DMS 273 (cell line): ENCODE measurements around the gene PRAMEF1.
"Not testable (repeated sequence)": the region's sequence is repeated elsewhere in the genome, so short reads cannot be mapped to it uniquely, and the experiment has no call there.

Source experiments
- DNase-seq: peaks from one replicate; lab custom pipeline; 2025; ENCODE audit not compliant: unreplicated experiment; lab: John Stamatoyannopoulos, UW

The PRAMEF1 gene, protein sequence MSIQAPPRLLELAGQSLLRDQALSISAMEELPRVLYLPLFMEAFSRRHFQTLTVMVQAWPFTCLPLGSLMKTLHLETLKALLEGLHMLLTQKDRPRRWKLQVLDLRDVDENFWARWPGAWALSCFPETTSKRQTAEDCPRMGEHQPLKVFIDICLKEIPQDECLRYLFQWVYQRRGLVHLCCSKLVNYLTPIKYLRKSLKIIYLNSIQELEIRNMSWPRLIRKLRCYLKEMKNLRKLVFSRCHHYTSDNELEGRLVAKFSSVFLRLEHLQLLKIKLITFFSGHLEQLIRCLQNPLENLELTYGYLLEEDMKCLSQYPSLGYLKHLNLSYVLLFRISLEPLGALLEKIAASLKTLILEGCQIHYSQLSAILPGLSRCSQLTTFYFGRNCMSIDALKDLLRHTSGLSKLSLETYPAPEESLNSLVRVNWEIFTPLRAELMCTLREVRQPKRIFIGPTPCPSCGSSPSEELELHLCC

GRCh38 chr1:12791097-12791496 is at the start of gene PRAMEF1:
TSS of gene PRAMEF1 (plus strand) at chr1:12791397. CDS start at chr1:12793228, 1,831 bp downstream.
- not testable (repeated sequence) for DNase-seq

GRCh38 chr1:12741946-12742345 is 49.3 kb upstream of the PRAMEF1 start:
- DNase-seq: no peak

- no peak for DNase-seq
These were observed 45.8 kb upstream of the PRAMEF1 start for GRCh38 chr1:12745126-12745991.

DNA sequence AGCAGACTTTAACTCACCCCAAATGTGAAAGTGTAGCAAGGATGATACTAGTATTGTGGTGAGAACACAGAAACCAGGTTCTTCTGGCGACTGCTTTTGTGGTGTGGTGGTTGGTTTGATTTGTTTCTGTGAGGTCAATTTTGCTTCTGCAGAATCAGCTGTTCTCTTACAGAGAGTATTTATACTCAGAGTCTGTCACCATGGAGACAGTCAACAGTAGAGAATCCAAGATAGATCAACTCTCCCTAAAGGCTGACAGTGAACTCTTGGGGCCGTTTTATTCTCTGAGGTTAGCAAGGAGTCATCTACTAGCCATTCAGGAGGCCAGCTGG is 45.2 kb upstream of the PRAMEF1 start, which contains the start of gene CFAP107:
Gene CFAP107, plus strand, starts transcription at position 209 of the 332 bp plus-strand sequence. CDS start 231 bp downstream, outside the sequence.
- DNase-seq: no peak

GRCh38 chr1:12748778-12749355 is 42.3 kb upstream of the PRAMEF1 start:
- no peak for DNase-seq

GRCh38 chr1:12754738-12755137 is 36.5 kb upstream of the PRAMEF1 start:
- DNase-seq: no peak

DNA sequence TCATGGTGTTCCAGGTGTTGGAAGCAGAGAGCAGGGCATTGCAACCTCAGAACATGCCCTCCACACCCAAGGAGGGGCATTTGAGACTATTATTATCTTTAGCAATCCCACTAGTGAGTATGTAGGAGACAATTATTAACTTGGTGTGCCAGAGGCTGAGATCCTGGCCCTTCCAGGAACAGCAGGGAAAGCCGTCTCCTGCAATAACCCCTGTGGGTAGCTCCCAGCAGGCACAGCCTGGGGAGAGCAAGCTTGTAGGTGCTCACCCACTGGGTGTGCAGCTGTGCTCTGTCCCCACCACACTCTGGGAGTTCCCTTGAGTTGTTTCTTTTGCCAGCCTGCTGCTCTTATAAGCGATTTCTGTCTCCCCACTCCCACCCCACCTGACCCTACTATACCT is 34.9 kb upstream of the PRAMEF1 start:
- DNase-seq: no peak

DNA sequence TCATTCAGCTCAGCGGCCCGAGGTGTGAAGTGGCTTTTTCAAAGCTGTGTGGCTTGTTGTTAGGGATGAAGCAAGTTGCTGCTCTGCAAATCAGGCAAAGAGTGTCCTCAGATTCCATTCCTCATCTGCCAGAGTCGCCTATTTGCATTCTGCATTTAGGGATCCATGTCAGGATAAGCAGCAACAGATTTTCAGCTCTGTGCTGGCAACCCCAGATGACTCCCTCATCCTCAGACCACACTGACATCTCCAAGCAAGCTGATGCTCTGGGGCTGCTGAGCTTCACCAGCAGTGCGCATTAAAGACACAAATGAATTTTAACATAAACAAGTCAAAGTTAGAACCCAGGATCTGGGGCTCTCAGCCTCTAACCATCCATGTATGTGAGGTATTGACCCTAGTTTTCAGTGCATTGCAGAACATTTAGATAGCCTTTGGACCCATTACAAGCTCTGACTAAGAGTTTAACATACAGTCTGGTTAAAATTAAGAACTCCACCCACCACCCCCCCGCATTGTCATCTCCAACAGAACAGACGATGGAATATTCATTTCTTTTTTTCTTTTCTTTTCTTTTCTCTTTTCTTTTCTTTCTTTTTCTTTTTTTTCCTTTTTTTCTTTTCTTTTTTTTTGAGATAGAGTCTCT is 34.3 kb upstream of the PRAMEF1 start:
- DNase-seq: no peak

- DNase-seq: no peak
These were observed 33.4 kb upstream of the PRAMEF1 start for GRCh38 chr1:12757836-12758235.

- peak; percentile 36 for DNase-seq
These were observed 30.9 kb upstream of the PRAMEF1 start for GRCh38 chr1:12760256-12760795.

DNA sequence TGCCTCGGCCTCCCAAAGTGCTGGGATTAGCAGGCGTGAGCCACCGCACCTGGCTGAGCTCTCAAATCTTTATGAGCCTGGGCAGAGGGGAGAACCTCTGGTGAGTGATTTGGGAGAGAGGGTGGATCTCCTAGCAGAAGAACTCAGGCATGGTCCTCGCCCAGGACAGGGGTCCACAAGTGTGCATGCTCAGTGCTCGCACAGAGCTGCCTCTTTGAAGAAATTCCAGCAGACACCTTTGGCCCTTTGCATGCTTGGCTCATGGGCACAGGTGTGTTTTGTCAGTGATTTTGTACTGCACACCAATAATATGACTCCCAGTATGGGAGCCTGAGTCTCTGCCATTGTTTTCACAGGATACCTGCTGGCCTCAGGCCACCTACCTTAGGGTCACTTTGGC is 29.4 kb upstream of the PRAMEF1 start:
- DNase-seq: no peak

GRCh38 chr1:12762766-12763165 is 28.4 kb upstream of the PRAMEF1 start:
- DNase-seq: no peak

- DNase-seq: no peak
These were observed 27.7 kb upstream of the PRAMEF1 start for GRCh38 chr1:12763479-12763878.

GRCh38 chr1:12764016-12764415 is 27.2 kb upstream of the PRAMEF1 start:
- DNase-seq: no peak

GRCh38 chr1:12769031-12769430 is 22.2 kb upstream of the PRAMEF1 start:
- no peak for DNase-seq

GRCh38 chr1:12769976-12770505 is 21.2 kb upstream of the PRAMEF1 start:
- no peak for DNase-seq

DNA sequence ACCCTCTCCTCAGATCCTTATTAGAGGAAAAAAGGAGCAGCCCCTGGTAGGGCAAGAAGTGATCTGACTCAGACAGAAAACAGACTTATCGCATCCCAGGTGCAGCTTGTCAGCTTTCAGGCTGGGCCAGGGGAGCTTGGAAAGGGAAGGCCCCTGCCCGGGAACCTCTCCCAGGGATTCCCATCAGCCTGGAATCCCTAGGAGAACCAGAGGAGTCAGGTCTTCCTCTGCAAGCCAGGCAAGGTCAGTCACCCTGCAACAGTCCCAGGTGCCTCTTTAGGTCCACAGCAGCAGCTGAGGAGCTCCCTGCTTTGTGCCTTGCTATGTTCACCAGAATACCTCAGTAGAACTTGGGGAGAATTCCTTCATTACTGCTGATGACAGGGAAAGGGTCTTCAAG is 20.6 kb upstream of the PRAMEF1 start:
- DNase-seq: no peak

DNA sequence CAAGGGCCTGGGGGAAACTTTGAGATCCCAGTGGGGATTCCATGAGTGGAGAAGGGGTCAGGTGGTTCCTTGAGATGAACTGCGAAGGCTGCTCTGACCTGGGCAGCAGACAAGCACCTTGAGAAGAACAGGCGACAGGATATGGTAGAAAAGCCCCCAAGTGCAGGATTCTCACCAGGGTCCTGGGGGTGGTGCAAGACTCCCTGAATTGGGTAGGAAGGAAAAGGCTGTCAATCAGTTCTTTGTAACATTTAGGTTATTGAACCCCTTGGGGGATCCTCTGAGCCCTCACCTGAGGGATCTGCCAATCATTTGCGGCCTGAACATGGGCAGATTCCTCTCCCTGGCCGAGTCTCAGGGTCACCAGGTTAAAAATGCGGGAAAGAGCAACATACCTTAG is 20.0 kb upstream of the PRAMEF1 start:
- no peak for DNase-seq

GRCh38 chr1:12772520-12772919 is 18.7 kb upstream of the PRAMEF1 start:
- no peak for DNase-seq

- DNase-seq: no peak
These were observed 17.8 kb upstream of the PRAMEF1 start, which contains the start of gene PRAMEF12 for GRCh38 chr1:12773438-12773837. TSS of gene PRAMEF12 (plus strand) at chr1:12773738. CDS start at chr1:12774868, 1,130 bp downstream.
